Measurements from ENCODE around the gene ORC2.
"Not testable (repeated sequence)": the region's sequence is repeated elsewhere in the genome, so short reads cannot be mapped to it uniquely, and the experiment has no call there.

ORC2 gene

GRCh38 chr2:200930947-200931626 is 32.4 kb downstream of the ORC2 start:
- no peak for DNase-seq

GRCh38 chr2:200929334-200930249 is 33.9 kb downstream of the ORC2 start:
- peak; percentile 22 for DNase-seq

GRCh38 chr2:200922439-200922838 is 41.0 kb downstream of the ORC2 start:
- no peak for DNase-seq

DNA sequence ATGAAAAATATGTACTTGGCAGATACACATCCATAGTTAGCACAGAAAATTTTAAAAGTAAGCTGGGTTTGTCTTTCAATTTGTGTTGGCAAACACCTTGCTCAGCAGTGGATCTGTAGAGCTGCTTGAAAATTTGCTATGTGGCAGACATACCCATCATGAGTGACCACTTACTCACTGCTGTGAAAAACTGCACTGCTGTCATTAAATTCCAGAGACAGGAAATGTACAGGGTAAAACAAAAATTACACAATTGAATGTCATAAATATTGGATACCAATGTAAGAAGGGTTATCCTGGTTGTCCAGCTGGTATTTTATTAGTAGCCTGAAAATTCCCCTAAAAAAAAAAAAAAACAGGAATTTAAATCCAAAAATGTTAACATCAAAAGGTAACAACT is 49.8 kb downstream of the ORC2 start:
- peak; percentile 83 for DNase-seq

GRCh38 chr2:200909958-200910357 is 53.5 kb downstream of the ORC2 start:
- no peak for DNase-seq

- DNase-seq: peak; percentile 68
These were observed 57.7 kb downstream of the ORC2 start for GRCh38 chr2:200905618-200906296.

- peak; percentile 87 for DNase-seq
These were observed 61.9 kb downstream of the ORC2 start for GRCh38 chr2:200901459-200902072.

DNA sequence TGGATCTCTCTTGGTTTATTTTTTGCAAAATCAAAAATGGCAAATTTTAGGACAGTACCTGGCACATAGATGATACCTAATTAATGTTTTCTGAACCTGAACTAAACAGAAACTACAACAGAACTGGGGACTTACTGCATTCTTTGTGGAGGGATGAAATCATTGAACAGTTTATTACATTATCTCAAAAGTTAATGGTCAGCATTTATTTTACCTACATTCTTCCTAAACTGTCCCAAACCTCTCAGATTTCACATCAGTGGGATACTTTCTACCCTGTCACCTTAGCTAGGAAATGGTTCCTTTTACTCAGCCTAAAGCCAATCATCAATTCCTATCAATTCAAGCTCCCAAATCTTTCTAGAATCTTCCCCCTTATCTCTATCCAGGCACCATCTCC is 64.0 kb downstream of the ORC2 start:
- no peak for DNase-seq

DNA sequence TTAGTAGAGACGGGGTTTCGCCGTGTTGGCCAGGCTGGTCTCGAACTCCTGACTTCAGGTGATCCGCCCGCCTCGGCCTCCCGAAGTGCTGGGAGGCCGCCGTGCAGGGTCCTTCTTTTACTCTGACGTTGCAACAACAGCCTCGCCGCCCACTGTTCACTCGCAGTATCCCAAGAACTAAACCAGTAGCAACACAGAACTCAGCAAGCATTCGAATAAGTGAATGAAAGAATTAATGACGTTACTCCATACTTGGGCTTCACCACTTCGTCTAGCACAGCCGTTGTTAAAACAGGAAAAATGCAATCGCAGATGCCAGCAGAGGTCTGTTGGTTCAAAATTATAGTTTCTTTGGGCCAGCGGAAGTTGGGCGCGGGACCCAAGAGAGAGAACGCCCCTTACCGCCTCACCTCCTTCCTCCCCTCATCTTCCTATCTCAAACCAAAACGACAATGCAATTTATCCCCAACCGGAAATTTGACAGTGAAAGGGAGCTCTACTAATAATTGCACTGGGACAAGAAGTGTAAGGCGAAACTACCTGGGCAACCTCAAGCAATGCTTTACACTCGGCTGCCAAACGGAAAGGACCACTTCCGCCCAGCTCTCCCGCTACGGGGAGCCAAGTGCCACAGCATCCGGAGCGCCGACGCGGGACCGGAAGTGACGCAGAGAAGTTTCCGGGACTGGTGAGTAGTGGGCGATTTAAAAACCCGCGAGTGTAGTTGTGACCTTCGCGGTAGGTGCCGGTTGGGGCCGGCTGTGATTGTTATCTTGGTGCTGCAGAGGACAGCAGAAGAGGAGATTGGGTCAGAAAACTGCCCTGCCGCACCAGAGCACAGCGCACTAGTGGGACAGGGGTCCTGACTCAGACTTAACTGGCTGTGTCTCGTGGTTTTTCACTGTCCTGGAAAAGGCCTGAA is 74.5 kb downstream of the ORC2 start, which contains the start of the genes NIF3L1 and PPIL3:
NIF3L1 (plus strand) TSS at position 668 of the 922 bp plus-strand sequence. CDS start 2,573 bp downstream, outside the sequence.
PPIL3 (minus strand) TSS at position 374 of the 922 bp plus-strand sequence. CDS start 1,462 bp downstream, outside the sequence.
- DNase-seq: peak; percentile 98

- DNase-seq: not testable (repeated sequence)
These were observed 81.7 kb downstream of the ORC2 start for GRCh38 chr2:200881715-200882249.

DNA sequence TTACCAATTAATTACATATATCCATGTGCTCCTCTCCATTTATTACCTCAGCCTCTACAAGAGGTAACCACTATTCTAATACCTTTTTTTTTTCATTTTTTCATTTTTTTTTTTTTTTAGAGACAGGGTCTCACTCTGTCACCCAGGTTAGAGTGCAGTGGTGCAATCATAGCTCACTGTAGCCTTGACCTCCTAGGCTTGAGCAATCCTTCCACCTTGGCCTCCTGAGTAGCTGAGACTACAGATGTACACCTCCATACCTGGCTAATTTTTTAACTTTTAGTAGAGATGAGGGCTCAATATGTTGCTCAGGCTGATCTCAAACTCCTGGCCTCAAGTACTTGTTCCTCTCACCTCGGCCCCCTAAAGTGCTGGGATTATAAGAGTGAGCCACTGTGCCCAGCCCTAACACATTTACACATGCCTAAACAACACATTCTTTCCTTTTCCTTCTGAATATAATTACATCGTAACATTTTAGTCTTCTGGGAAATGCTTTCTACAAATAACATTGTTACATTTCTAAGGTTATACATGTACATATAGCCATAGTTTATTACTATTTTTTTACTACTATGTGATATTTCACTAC is 85.1 kb downstream of the ORC2 start:
- DNase-seq: no peak

GRCh38 chr2:200877443-200877842 is 86.0 kb downstream of the ORC2 start:
- DNase-seq: no peak

GRCh38 chr2:200873560-200873959 is 89.9 kb downstream of the ORC2 start:
- no peak for DNase-seq

DNA sequence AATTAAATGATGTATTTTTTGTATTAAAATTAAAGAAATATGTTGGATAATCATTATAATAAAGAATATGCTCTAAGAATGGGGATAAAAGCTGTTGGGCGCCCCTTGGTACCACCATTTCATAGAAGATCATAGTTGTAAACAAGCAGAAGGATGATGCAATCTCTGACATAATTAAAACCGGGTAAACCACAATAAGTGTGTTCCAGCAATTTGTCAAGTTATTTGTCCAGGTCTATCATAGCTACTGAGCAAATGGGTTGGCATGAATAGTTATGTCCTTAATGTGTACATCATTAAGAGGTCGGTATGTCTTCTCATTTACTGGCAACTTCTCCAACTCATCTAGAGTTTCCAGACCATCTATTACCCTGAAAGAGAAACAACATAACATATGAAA is 92.3 kb downstream of the ORC2 start:
- DNase-seq: no peak

DNA sequence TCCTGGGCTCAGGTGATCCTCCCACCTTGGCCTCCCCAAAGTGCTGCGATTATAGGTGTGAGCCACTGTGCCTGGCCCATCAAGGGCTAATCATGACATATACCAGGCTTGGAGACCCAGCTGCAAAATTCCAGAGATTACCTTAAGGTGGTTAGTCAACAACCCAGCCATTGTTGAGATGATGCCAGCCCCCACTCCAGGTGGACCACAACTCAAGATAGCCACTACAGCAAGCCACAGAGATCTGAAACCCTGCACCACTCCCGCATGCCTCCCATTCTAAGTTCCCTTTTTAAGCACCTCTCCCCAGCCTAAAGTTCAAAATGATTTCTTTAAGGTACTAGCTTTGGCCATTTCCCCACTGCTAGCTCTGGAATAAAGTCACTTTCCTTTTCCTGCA is 94.4 kb downstream of the ORC2 start:
- DNase-seq: no peak

DNA sequence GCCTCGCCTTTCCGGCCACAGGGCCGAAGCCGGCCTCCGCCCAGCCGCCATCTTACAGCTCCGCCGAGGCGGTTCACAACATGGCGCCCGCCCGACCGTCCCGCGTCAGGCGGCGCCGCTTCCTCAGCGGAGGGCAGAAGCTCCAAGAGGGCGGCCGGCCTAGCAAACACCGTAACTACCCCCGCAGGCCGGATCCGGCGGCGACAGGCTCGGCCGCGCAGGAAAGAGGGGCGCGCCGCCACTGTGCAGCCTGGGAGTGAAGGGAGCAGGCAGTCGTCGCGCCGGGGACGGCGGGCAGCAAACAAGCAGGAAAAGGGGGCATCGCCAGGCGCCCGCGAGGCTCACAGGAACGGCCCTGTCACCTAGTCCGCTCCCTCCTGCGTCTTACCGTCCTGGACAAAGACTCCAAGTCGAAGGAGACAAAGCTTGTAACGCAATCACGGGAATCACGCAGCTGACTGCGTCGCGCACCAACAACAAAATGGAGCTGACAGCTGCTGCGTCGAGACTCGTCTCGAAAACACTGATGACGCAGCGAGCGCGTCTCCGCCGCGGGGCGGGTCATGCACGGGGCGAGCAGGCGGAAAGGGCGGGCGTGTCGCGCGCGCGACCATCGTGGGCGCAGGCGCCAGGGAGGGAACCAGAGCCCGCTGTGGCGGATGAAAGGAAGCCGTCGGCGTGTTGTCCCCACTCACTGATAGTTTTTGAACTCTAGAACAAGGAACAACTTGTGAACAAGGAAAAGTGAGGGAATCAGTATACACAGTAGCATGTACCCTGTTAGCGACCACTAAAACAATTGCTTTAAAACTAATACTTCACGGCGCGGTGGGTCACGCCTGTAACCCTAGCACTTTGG is 99.1 kb downstream of the ORC2 start, which contains the start of gene CLK1:
CLK1 (minus strand) TSS at position 483 of the 859 bp plus-strand sequence. CDS start 2,796 bp downstream, outside the sequence.
- DNase-seq: peak; percentile 91

DNA sequence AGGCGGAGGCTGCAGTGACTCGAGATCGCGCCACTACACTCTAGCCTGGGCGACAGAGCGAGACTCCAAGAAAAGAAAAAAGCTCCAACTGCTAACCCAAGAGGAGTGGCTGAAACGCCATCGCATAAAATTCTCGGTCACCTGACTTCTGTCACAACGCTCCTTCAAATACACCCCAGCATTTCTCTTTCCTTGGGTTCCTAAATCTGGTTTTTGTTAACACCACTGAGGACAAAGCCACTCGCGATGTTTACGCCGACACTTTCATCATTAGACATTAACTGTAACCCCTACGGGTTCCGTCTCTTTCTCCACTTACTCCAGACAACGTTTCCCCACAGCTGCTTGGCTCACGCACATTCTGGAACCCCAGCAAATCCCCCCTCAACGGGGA is 99.7 kb downstream of the ORC2 start:
- peak; percentile 20 for DNase-seq

DNA sequence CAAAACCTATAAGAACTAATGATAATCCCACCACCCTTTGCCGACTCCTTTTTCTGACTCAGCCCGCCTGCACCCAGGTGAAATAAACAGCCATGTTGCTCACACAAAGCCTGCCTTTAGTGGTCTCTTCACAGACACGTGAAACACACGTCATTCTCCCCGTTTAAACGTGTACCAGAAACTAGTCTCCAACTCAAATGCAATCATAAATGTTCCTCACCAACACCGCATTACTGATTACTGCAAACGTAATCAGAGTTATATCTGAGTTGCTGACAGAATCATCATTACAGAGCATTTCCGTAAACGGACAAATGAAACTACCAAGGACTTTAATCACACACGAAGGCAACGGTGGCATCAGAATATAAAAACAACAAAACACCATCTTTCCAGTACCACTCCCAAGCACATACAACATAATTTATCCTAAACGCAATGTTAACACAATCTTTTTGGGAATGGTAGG is 100.9 kb downstream of the ORC2 start:
- peak; percentile 67 for DNase-seq

DNA sequence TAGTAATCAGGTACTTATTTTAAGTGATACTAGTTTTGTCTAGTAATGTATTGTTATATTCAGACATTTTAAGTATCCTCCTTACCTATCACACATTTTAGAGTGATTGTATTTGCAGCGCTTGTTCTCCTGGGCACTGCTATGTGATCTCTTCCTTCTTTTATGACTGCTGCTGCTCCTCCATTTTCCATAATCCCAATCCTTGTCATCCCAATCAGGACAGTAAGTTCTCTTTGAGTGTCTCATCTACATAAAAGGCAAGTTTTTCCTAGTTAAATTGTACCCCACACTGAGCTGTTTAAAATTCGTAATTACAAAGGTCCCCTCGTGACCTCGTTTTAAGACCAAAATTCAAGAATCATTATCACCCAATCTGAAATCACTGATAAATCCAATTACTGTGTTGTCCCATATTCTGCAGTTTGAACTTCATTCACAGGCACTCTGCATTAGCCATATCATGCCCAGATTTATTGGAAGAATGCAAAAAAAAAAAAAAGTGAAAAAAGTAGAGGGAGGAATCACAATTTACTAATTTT is 101.8 kb downstream of the ORC2 start:
- no peak for DNase-seq
